H1 (cell line): ENCODE measurements around the gene MEIS2. TPM values are rescaled to one million over a fixed set of nuclear protein-coding genes. Genes with fewer than 3 reads are reported as not detected.

Experiments
- EZH2 ChIP-seq: fragments of 200-600 bp; sonication (generic); IDR thresholded peaks from 2 replicates; pipeline ENCODE4 v1.7.1; 2012; ENCODE audit warnings: low read depth, mild to moderate bottlenecking, moderate library complexity, low read length, inconsistent platforms; ENCODE audit not compliant: severe bottlenecking
- KDM5A ChIP-seq: fragments of 200-600 bp; IDR thresholded peaks from 2 replicates; pipeline ENCODE4 v1.7.1; 2012; ENCODE audit warnings: mild to moderate bottlenecking, low read length, inconsistent platforms, mixed read lengths
- USF2 ChIP-seq: IDR thresholded peaks from 2 replicates; pipeline ENCODE4 v1.6.1; 2011; ENCODE audit warnings: low read length, improper control_type of control experiment
- polyA plus RNA-seq, 7 experiments: library from polyadenylated mRNA; depleted of rRNA in 3 of 7; stranded (reverse) in 5 of 7; unstranded in 2 of 7; fragments of >200 nt in 5 of 7; fragments of 200-250 nt in 2 of 7; gene quantifications; 1 replicate in 5 of 7; 2 replicates in 1 of 7; 4 replicates in 1 of 7; pipeline versions ENCODE4 v1.2.1 to v1.2.3, GENCODE V29; 2011 to 2013; ENCODE audit warnings: missing spikeins in 2 of 7, mixed read lengths in 2 of 7
- total RNA-seq: library from RNA; stranded (reverse); fragmentation: NEBNext Ultra II Directional; extraction: Animal tissue kit (Norgen Biotek cat#: 25700); gene quantifications from 2 replicates; pipeline ENCODE4 v1.2.1, GENCODE V29; 2021

MEIS2 gene
- total and polyA plus RNA-seq, 2 of the 8 experiments (the other 6 are each of a cell fraction or from before 2014, with no cell fraction given) = 0.22 to 1.2 TPM

DNA sequence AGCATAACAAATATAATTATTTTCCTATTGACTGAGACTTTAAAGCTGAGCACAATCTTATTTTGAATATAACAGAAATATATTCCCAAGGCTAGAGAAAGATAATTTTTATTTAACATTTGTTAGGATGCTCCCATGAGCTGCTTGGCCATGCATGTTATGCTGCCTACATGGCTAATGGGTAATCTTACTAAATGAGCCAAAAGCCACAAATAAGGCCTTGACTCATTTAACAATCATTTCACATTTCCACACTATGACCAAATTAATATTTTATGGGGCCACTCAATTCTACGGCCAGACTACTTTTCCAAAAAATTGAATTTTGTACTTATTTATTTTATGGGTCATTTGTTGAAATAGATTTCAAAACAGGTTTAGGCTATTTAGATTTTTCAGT, 141.7 kb downstream of the MEIS2 start (continued):
- TF ChIP-seq EZH2 (no peak), KDM5A (no peak), USF2 (no peak)
- TF ChIP-seq, all 59 proteins: peak for 0
